Thoracic aorta (tissue), 2 donors: ENCODE data around the gene LDLRAD4. TPM values are rescaled to one million over a fixed set of nuclear protein-coding genes. Genes with fewer than 3 reads are reported as not detected.

Source experiments
- ATAC-seq: fragments of 150-250 bp; one replicate; pipeline ENCODE4 v1.8.0; 2017; ENCODE audit warnings: low read depth; ENCODE audit not compliant: insufficient number of reproducible peaks, low FRiP score
- DNase-seq: peaks from one replicate; pipeline ENCODE4 v3.0.0-alpha.2; 2020; ENCODE audit warnings: low spot score
- H3K27ac ChIP-seq, 2 donors: fragments of 200-600 bp; sonication (generic); 1 replicate in 1 of 2; 2 replicates in 1 of 2; pipeline ENCODE4 v1.5.1; 2016; ENCODE audit warnings: mild to moderate bottlenecking in 2 of 2, moderate library complexity in 2 of 2
- H3K27me3 ChIP-seq: fragments of 200-600 bp; sonication (generic); replicated peaks from 2 replicates; pipeline ENCODE4 v1.6.0; 2016; ENCODE audit warnings: mild to moderate bottlenecking; ENCODE audit not compliant: insufficient read depth
- H3K36me3 ChIP-seq: fragments of 200-600 bp; sonication (generic); one replicate; pipeline ENCODE4 v1.5.1; 2016
- H3K4me1 ChIP-seq, 2 donors: fragments of 200-600 bp; sonication (generic); 1 replicate in 1 of 2; 2 replicates in 1 of 2; pipeline versions ENCODE4 v1.5.1 to v1.6.0; 2016; ENCODE audit warnings: low read depth in 2 of 2, mild to moderate bottlenecking in 1 of 2; ENCODE audit not compliant: control insufficient read depth in 1 of 2
- H3K4me3 ChIP-seq: fragments of 200-600 bp; sonication (generic); 2 replicates; pipeline ENCODE4 v1.5.1; 2016; ENCODE audit warnings: mild to moderate bottlenecking
- H3K9me3 ChIP-seq: fragments of 200-600 bp; sonication (generic); 2 replicates; pipeline ENCODE4 v1.5.1; 2016
- total RNA-seq, 2 donors: library from RNA; depleted of rRNA; stranded (reverse); fragments of >200 nt; gene quantifications; one replicate each; pipeline versions ENCODE4 v1.1.0 to v1.2.3, GENCODE V29; 2016
- TF ChIP-seq, protein P1 (sequence below): fragments of 200-600 bp; sonication (generic); IDR thresholded peaks from one replicate; pipeline ENCODE4 v1.5.1; 2019; ENCODE audit warnings: antibody characterized with exemption

The LDLRAD4 gene
- total RNA-seq, 2 donors from 2014 or later: 98.4 to 135 TPM

DNA sequence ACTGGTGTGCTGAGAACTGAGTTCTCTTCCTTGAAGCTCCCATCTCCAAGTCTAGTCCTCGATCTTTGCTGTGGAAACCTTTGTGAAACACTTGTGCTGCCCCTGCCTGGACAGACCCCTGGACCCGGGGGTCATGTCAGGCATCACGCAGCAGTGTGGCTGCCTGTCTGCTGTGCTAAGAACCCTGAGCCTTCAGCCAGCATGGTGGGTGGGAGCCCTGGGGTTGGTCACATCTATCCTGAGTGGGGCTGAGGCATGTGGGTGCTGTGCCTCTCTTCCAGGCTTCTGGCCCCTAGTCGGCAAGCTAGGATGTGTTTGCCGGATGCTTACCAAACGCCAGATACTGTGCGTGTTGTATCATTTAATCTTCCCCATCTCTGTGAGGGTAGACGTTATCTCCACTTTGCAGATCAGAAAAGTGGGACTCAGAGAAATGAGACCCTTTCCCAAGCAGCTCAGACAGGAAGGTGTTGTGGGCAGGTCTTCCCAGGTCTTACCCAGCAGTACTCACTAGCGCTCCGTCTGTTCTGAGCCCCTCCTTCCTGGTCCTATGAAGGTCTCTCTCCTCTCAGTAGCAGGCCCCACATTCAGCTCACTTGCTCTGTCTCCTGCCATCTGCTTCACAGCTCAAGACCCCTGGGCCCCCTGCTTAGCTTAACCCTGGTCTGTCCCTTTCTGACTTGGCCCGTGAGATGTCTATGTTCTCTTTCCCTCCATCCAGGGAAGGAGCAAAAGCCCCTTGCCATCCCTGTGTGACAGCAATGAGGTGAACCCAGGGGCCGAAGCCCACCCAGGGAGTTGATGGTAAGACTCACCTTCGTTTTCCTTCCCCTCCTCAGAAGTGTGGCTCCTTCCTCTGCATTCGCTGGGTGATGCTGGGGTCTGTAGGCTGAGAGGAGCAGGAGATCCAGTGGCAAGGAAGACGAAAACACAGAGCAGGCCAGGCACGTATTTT lies 265.0 kb downstream of the LDLRAD4 start:
- peaks cover 0 to 38% of the 10 kb centered on the region in 2 donors for H3K4me1 ChIP-seq
- H3K27ac ChIP-seq: peak overlapping the region; percentile 60 to 69
- no peaks in the 10 kb centered on the region for H3K27me3 ChIP-seq
- H3K9me3 ChIP-seq: no peaks in the 10 kb centered on the region
- ATAC-seq (no peak), DNase-seq (no peak)
- no peaks in the 10 kb centered on the region for H3K36me3 ChIP-seq
- TF ChIP-seq, protein P1, sequence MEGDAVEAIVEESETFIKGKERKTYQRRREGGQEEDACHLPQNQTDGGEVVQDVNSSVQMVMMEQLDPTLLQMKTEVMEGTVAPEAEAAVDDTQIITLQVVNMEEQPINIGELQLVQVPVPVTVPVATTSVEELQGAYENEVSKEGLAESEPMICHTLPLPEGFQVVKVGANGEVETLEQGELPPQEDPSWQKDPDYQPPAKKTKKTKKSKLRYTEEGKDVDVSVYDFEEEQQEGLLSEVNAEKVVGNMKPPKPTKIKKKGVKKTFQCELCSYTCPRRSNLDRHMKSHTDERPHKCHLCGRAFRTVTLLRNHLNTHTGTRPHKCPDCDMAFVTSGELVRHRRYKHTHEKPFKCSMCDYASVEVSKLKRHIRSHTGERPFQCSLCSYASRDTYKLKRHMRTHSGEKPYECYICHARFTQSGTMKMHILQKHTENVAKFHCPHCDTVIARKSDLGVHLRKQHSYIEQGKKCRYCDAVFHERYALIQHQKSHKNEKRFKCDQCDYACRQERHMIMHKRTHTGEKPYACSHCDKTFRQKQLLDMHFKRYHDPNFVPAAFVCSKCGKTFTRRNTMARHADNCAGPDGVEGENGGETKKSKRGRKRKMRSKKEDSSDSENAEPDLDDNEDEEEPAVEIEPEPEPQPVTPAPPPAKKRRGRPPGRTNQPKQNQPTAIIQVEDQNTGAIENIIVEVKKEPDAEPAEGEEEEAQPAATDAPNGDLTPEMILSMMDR: no peak
- no peak overlapping the region for H3K4me3 ChIP-seq

GRCh38 chr18:13485182-13485581 lies 266.6 kb downstream of the LDLRAD4 start:
- H3K27ac ChIP-seq: peak overlapping the region in 1 of 2 donors; percentile 69
- H3K27me3 ChIP-seq: no peaks in the 10 kb centered on the region
- H3K4me3 ChIP-seq: no peak overlapping the region
- DNase-seq (no peak), ATAC-seq (no peak)
- TF ChIP-seq, protein P1: no peak
- H3K9me3 ChIP-seq: no peaks in the 10 kb centered on the region
- H3K36me3 ChIP-seq: no peaks in the 10 kb centered on the region
- peaks cover 0 to 38% of the 10 kb centered on the region in 2 donors for H3K4me1 ChIP-seq

- no peak for ATAC-seq
- peaks cover 0 to 38% of the 10 kb centered on the region in 2 donors for H3K4me1 ChIP-seq
- DNase-seq: no peak
- no peak overlapping the region for H3K27ac ChIP-seq
- H3K4me3 ChIP-seq: no peak overlapping the region
- TF ChIP-seq, protein P1: no peak
- no peaks in the 10 kb centered on the region for H3K27me3 ChIP-seq
- no peaks in the 10 kb centered on the region for H3K9me3 ChIP-seq
- H3K36me3 ChIP-seq: no peaks in the 10 kb centered on the region
These were observed 267.0 kb downstream of the LDLRAD4 start for GRCh38 chr18:13485604-13486003.

- Histone ChIP-seq H3K9me3 (no peaks in the 10 kb centered on the region), H3K4me1 (peaks cover 0 to 38% of the 10 kb centered on the region in 2 donors), H3K4me3 (no peak overlapping the region), H3K27ac (no peak overlapping the region), H3K27me3 (no peaks in the 10 kb centered on the region), H3K36me3 (no peaks in the 10 kb centered on the region)
- TF ChIP-seq, protein P1: no peak
- ATAC-seq (no peak), DNase-seq (no peak)
These were observed 267.7 kb downstream of the LDLRAD4 start for GRCh38 chr18:13486284-13486683.

DNA sequence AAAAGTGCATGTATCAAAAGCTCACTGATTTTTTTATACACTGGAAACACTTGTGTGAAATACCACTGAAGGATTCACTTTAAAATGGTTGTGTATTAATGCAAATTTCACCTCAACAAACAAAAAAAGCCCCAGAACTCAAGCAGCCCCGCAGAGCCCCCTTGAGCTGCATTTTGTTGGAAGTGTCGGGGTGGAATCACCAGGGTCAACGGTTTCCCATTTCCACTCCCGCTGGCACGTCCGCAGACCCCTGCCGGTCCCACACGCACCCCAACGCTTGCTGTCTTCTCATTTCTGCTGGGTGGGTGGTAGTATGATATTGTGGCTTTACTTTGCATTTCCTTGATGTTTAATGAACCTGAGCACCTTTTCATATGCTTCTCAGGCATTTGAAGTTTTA lies 268.1 kb downstream of the LDLRAD4 start:
- Histone ChIP-seq H3K27ac (no peak overlapping the region), H3K27me3 (no peaks in the 10 kb centered on the region), H3K4me1 (peaks cover 0 to 38% of the 10 kb centered on the region in 2 donors), H3K9me3 (no peaks in the 10 kb centered on the region), H3K4me3 (no peak overlapping the region), H3K36me3 (no peaks in the 10 kb centered on the region)
- ATAC-seq: no peak
- TF ChIP-seq, protein P1: no peak
- DNase-seq: no peak
